Fibroblast of skin of back (primary cell): ENCODE results near the gene NUP133.
A peak's percentile ranks its signal among the peaks of the same experiment; 100 is the strongest.
"Not testable (repeated sequence)": the region's sequence is repeated elsewhere in the genome, so short reads cannot be mapped to it uniquely, and the experiment has no call there.

Experiments
- DNase-seq: peaks from one replicate; pipeline ENCODE4 v3.0.0-alpha.2; 2013

Gene NUP133

GRCh38 chr1:229508823-229509337 lies 739 bp upstream of the NUP133 start:
- DNase-seq = no peak

- no peak for DNase-seq
These were observed 639 bp downstream of the NUP133 start for GRCh38 chr1:229507502-229507901.

GRCh38 chr1:229506633-229507032 lies 1.5 kb downstream of the NUP133 start:
- no peak for DNase-seq

GRCh38 chr1:229495782-229496181 lies 12.4 kb downstream of the NUP133 start:
- no peak for DNase-seq

DNA sequence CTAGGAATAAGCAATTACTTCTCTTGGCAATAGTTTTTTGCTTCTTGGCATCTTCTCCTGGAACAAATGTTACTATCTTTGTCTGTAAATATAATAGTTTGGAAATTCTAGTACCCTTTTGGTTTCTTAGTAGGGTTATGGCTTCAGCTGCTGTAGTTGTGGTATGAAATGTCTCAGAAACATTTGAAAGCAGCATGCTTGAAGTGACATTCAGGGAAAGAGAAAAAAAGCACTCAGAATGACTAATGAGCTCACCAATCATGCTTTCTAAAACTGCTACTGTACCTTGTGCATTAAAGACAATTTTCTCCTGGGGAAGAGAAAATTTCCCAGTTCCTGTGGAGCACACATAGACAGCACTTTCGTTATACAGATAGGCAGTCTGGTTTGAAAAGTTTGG lies 21.0 kb downstream of the NUP133 start:
- DNase-seq = no peak

DNA sequence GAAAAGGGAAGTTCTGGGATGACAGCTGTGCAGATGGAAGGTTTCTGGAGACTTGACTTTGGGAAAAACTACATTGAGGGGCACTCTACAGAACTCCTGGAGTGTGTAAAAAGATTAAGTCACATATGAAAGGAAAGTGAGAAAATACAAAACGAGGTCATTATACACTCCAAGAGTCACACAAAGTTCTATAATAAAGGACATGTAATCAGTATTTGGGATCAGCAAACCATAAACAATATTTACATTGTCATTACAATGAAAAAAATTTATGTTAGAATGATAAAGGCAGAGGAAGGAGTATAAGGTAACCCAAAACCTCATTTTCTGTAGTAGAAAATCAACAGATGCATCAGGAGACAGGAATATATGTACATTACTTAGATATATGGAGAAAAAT lies 22.8 kb downstream of the NUP133 start:
- no peak for DNase-seq

- DNase-seq = no peak
These were observed 25.6 kb downstream of the NUP133 start for GRCh38 chr1:229482511-229482910.

GRCh38 chr1:229480495-229480894 lies 27.6 kb downstream of the NUP133 start:
- DNase-seq = no peak

GRCh38 chr1:229479660-229480399 lies 28.3 kb downstream of the NUP133 start:
- no peak for DNase-seq

GRCh38 chr1:229478852-229479251 lies 29.3 kb downstream of the NUP133 start:
- DNase-seq = no peak

DNA sequence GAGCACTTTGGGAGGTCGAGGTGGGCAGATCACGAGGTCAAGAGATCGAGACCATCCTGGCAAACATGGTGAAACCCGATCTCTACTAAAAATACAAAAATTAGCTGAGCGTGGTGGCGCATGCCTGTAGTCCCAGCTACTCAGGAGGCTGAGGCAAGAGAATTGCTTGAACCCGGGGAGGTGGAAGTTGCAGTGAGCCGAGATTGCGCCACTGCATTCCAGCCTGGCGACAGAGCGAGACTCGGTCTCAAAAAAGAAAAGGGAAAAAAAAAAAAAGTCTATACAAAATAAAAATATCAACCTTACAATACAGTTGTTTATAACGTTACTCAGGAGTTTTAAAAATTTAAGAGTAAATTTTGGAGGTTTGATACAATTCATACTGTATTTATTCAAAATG lies 32.3 kb downstream of the NUP133 start:
- DNase-seq = not testable (repeated sequence)

DNA sequence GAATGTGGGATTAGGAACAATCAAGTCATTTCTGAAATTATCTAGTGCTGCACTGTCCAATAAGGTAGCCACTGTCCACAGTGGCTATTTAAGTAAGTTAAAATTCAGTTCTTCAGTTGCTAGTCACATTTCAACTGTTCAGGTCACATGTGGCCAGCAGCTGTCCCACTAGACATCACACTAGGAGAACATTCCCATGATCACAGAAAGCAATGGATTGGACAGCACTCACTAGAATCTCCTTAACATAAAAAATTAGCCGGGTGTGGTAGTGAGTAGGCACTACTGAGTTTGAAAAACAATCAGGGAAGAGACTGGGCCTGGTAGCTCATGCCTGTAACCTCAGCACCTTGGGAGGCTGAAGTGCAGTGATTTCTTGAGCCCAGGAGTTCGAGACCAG lies 33.6 kb downstream of the NUP133 start:
- DNase-seq = no peak

DNA sequence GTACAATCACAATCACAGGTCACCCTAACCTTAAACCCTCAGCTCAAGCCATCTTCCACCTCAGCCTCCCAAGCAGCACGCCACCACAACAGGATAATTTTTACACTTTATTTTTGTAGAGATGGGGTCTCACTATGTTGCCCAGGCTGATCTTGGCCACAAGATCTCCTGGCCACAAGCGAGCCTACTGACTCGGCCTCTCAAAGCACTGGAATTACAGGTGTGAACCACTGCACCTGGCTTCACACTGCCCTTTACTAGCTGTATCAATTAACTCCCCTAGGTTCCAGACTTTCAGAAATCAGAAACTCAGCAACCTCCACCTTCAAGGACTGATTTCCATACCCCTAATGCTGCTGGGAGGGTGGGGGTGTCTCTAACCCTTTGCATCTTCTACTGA lies 37.0 kb downstream of the NUP133 start:
- no peak for DNase-seq

GRCh38 chr1:229470406-229471043 lies 37.6 kb downstream of the NUP133 start:
- no peak for DNase-seq

DNA sequence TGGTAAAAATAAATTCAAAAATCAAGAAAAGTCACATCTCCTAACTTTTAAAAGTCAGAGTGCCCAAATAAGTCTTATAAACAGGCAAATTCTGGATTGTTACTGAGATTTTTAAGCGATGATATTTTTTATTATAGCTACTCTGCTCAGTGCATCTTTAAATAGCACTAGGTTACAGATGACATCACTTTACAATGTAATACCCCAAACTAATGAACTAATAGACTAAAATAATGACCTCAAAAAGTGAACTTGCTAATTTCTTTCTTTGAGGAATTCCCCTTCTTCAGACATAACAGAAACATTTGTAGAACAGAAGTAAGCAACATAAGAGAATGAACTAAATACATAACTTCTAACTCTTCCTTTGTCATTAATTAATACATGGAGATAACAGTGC lies 41.3 kb downstream of the NUP133 start:
- no peak for DNase-seq

- no peak for DNase-seq
These were observed 43.5 kb downstream of the NUP133 start for GRCh38 chr1:229464672-229465071.

- DNase-seq = no peak
These were observed 47.0 kb downstream of the NUP133 start for GRCh38 chr1:229461032-229461668.

DNA sequence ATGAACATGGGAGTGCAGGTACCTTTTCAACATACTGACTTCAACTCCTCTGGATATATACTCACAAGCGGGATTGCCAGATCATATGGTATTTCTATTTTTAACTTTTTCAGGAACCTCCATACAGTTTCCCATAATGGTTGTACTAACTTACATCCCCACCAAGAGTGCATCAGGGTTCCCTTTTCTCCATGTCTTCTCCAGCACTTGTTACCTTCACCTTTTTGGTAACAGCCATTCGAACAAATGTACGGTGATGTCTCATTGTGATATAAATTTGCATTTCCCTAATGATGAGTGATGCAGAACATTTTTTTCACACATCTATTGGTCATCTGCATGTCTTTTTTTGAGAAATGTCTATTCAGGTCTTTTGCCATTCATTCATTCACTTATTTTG lies 48.3 kb downstream of the NUP133 start:
- no peak for DNase-seq

DNA sequence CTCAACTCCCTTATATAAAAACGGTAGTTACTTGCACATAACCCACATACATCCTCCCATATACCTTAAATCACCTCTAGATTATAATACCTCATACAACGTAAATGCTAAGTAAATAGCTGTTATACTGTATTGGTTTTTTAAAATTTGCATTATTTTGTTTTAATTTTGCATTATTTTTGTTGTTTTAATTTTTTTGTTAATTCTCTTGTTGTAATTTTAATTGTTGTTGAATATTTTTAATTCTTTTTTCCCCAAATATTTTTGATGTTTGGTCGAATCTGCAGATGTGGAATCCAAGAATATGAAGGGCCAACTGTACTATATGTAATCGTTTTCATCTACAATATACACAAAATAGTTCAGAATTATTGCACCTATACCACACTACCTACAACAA lies 50.7 kb downstream of the NUP133 start:
- no peak for DNase-seq

DNA sequence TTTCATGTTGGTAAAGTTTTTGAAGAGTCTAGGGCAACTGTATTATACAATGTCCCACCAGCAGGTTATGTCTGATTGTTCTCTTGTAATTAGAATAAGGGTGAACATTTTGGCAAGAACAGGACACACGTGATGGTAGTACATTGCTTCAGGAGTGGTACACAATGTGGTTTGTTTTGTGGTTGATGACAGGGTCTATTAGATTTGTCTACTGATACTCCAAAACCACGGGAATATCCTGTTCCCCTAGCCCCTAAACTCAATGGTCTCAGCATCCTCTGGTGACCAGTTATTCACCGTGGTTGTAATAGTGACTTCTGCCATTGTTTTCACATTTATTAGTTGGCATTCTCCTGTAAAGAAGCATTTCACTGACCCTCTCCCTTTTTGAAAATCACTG lies 52.1 kb downstream of the NUP133 start:
- no peak for DNase-seq

- DNase-seq = no peak
These were observed 54.1 kb downstream of the NUP133 start for GRCh38 chr1:229454056-229454455.

DNA sequence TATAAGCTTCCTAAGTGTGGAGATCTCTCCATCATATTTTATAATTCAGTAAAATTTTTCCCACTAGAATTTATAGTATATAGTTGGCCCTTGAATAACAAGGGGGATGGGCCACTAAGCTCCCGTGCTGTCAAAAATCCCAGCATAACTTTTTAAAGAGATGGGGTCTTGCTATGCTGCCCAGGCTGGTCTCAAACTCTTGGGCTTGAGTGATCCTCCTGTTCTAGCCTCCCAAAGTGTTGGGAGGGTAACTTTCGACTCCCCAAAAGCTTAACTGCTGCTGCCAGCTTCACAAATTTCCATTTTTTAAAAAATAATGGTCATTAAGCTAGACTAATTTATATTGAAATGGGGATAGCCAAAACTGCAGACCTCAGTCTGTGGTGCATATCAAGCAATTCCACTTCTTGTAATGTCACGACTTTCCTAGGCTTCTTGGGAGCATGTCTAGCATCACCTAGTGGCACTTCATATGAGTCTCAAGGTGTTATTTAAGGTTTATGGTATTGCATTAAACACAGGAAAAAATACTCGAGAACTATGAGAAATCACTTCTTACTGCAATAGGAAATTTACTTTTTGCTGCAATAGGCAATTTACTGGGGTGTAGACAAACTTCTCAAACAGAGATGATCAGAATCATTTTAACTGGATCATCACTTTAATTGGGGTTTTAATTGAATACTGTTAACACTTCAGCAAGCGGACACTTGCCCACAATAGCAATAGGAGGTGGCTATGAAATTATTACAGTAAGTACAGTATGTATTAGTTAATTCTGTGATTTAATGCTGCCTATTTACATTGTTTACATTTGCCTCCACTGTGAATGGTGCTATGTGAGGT lies 55.0 kb downstream of the NUP133 start:
- DNase-seq = peak; percentile 36

DNA sequence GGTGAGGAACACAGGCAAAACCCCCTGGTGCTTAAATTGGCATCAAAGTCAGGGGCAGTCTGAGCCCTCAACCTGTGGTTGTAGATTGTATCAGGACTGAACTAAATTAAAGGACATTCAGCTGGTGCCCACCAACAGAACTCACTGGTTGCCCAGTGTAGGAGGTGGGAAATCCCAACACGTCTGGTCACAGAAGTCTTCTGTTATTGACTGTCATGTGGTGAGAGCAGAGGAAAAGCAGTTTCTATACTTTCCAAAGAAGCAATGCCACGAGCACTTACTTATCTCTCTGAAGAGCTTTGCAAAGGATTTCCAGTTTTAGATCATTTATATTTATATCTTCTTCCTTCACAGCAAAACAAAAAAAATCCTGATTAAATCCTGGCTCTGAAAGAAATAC lies 59.3 kb downstream of the NUP133 start:
- DNase-seq = no peak
